K562 (cell line): Measurements from ENCODE around the gene KCNJ9.

Experiments
- CTCF ChIP-seq, 3 experiments: IDR thresholded peaks in 2 of 3; conservative IDR thresholded peaks in 1 of 3; 2 replicates each; pipeline ENCODE4 v1.5.1; 2011 to 2012; ENCODE audit warnings: low read length in 3 of 3, mild to moderate bottlenecking in 3 of 3, control low read depth in 2 of 3, improper control_type of control experiment in 1 of 3, inconsistent platforms in 1 of 3, low read depth in 1 of 3, mixed read lengths in 1 of 3, moderate library complexity in 1 of 3; ENCODE audit not compliant: insufficient read depth in 2 of 3
- CXXC5 ChIP-seq: fragments of 250-450 bp; sonication (Bioruptor Pico); IDR thresholded peaks from 2 replicates; pipeline ENCODE4 v1.8.0; 2022; ENCODE audit warnings: inconsistent platforms, mild to moderate bottlenecking, moderate library complexity
- KLF16 ChIP-seq: IDR thresholded peaks from 2 replicates; pipeline ENCODE4 v1.6.1; 2016; ENCODE audit warnings: antibody characterized with exemption
- KLF6 ChIP-seq: fragments of 250-450 bp; sonication (Bioruptor Pico); IDR thresholded peaks from 2 replicates; pipeline ENCODE4 v1.4.0; 2020; ENCODE audit warnings: mild to moderate bottlenecking, moderate library complexity, borderline replicate concordance
- MAX ChIP-seq: sonication (generic); formaldehyde crosslinking; IDR thresholded peaks from 2 replicates; pipeline ENCODE4 v1.9.0; 2022; ENCODE audit warnings: mild to moderate bottlenecking, missing genetic modification reagents
- MLLT1 ChIP-seq, 2 experiments: fragments of 450-650 bp; IDR thresholded peaks; 2 replicates each; pipeline ENCODE4 v1.6.1; 2016
- SPI1 ChIP-seq: IDR thresholded peaks from 2 replicates; pipeline ENCODE4 v1.6.1; 2011; ENCODE audit warnings: low read depth, low read length, control low read depth, borderline replicate concordance
- SRSF1 ChIP-seq: fragments of 200-400 bp; formaldehyde crosslinking; IDR thresholded peaks from 2 replicates; pipeline ENCODE4 v1.6.1; 2017; ENCODE audit warnings: mild to moderate bottlenecking, low read depth, low read length, moderate library complexity
- ZBTB1 ChIP-seq: sonication (generic); formaldehyde crosslinking; IDR thresholded peaks from 2 replicates; pipeline ENCODE4 v1.8.1; 2023; ENCODE audit warnings: missing genetic modification reagents, low read depth, mild to moderate bottlenecking, borderline replicate concordance
- ZNF124 ChIP-seq: sonication (generic); formaldehyde crosslinking; IDR thresholded peaks from 2 replicates; pipeline ENCODE4 v1.8.1; 2022; ENCODE audit warnings: missing genetic modification reagents

- no peak for TF ChIP-seq SPI1
- no peak for TF ChIP-seq MAX (CRISPR knock-in tag)
- no peak for TF ChIP-seq CTCF (IDR thresholded peaks at IDR 0.05 in 2 of 3, conservative IDR thresholded peaks at IDR 0.05 in 1 of 3; ENCODE audit: insufficient read depth in 2 of 3, low read depth in 1 of 3, low read length in 3 of 3)
- no peak for TF ChIP-seq KLF6 (CRISPR knock-in tag)
- TF ChIP-seq KLF16 = no peak
- TF ChIP-seq CXXC5 (CRISPR knock-in tag) = no peak
- no peak for TF ChIP-seq MLLT1 (IDR thresholded peaks at IDR 0.05)
- TF ChIP-seq ZNF124 (CRISPR knock-in tag) = no peak
- no peak for TF ChIP-seq ZBTB1 (CRISPR knock-in tag)
- no peak for TF ChIP-seq SRSF1
Observed at GRCh38 chr1:160049101-160049500, 32.2 kb upstream of the KCNJ9 start.
